Suprapubic skin (tissue), 4 donors: ENCODE measurements around the gene MREG. TPM values are rescaled to one million over a fixed set of nuclear protein-coding genes. Genes with fewer than 3 reads are reported as not detected.

ENCODE experiments used
- DNase-seq, 2 donors: peaks; one replicate each; pipeline ENCODE4 v3.0.0-alpha.2; 2019; ENCODE audit warnings: low spot score in 2 of 2
- H3K27ac ChIP-seq: fragments of 200-600 bp; sonication (generic); one replicate; pipeline ENCODE4 v1.5.1; 2019
- H3K27me3 ChIP-seq: fragments of 200-600 bp; sonication (generic); one replicate; pipeline ENCODE4 v1.5.1; 2019
- H3K36me3 ChIP-seq: fragments of 200-600 bp; sonication (generic); one replicate; pipeline ENCODE4 v1.5.1; 2019
- H3K4me1 ChIP-seq: fragments of 200-600 bp; sonication (generic); one replicate; pipeline ENCODE4 v1.5.1; 2019
- H3K4me3 ChIP-seq: fragments of 200-600 bp; sonication (generic); one replicate; pipeline ENCODE4 v1.5.1; 2019; ENCODE audit warnings: mild to moderate bottlenecking
- H3K9me3 ChIP-seq: fragments of 200-600 bp; sonication (generic); one replicate; pipeline ENCODE4 v1.5.1; 2019
- EP300 ChIP-seq: sonication (generic); formaldehyde crosslinking; IDR thresholded peaks from one replicate; pipeline ENCODE4 v1.6.1; 2017; ENCODE audit warnings: antibody characterized with exemption
- POLR2A ChIP-seq, 2 donors: fragments of 450-650 bp; IDR thresholded peaks; one replicate each; pipeline ENCODE4 v1.6.1; 2017; ENCODE audit warnings: antibody characterized with exemption in 2 of 2, mild to moderate bottlenecking in 2 of 2, moderate library complexity in 2 of 2
- POLR2AphosphoS5 ChIP-seq, 3 donors: sonication (generic); formaldehyde crosslinking; IDR thresholded peaks; one replicate each; pipeline ENCODE4 v1.6.1; 2017; ENCODE audit warnings: antibody characterized with exemption in 3 of 3
- WGBS: methylation state at CpG from one replicate; pipeline ENCODE4 v1.1.5; 2018; 5-methylcytosine and 5-hydroxymethylcytosine counted together
- total RNA-seq, 4 donors: library from RNA; depleted of rRNA; stranded (reverse); fragments of >200 nt; gene quantifications; one replicate each; pipeline ENCODE4 v1.1.0, GENCODE V29; 2016
- TF ChIP-seq, protein P1 (sequence below), 2 donors: fragments of 200-600 bp in 1 of 2; fragments of 450-650 bp in 1 of 2; sonication (generic) in 1 of 2; IDR thresholded peaks; one replicate each; pipeline ENCODE4 v1.5.1; 2016 to 2019; ENCODE audit warnings: antibody characterized with exemption in 2 of 2, mild to moderate bottlenecking in 1 of 2, moderate library complexity in 1 of 2

The MREG gene
- total RNA-seq, 4 donors from 2014 or later = 26.1 to 37.3 (median 29.7) TPM

DNA sequence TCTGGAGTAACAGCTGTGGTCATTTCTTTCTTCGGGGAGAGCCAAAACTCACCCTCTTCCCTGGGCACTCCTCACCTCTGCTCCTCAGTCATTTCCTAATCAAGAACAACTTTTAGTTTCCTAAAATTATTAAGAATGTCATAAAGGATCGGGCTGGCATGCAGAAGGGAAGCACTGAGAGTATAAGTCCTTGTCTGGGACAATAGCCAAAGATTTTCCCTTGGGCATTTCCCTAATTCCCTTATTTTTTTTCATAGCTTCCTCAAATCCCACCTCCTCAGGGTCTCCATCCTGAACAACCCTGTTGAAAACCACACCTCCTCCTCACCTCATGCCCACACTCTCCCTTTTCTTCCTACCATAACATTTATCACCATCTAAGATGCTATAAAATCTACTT is 115.0 kb downstream of the MREG start:
- no peak for DNase-seq
- Histone ChIP-seq H3K9me3 (no peaks in the 10 kb centered on the region), H3K4me1 (peaks cover 12% of the 10 kb centered on the region), H3K4me3 (no peak overlapping the region), H3K36me3 (no peaks in the 10 kb centered on the region), H3K27ac (no peak overlapping the region), H3K27me3 (no peaks in the 10 kb centered on the region)
- 79% methylated on average over 2 of the region's 2 CpGs for WGBS
- TF ChIP-seq EP300 = no peak
- TF ChIP-seq, protein P1, sequence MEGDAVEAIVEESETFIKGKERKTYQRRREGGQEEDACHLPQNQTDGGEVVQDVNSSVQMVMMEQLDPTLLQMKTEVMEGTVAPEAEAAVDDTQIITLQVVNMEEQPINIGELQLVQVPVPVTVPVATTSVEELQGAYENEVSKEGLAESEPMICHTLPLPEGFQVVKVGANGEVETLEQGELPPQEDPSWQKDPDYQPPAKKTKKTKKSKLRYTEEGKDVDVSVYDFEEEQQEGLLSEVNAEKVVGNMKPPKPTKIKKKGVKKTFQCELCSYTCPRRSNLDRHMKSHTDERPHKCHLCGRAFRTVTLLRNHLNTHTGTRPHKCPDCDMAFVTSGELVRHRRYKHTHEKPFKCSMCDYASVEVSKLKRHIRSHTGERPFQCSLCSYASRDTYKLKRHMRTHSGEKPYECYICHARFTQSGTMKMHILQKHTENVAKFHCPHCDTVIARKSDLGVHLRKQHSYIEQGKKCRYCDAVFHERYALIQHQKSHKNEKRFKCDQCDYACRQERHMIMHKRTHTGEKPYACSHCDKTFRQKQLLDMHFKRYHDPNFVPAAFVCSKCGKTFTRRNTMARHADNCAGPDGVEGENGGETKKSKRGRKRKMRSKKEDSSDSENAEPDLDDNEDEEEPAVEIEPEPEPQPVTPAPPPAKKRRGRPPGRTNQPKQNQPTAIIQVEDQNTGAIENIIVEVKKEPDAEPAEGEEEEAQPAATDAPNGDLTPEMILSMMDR (IDR thresholded peaks at IDR 0.05) = no peak

GRCh38 chr2:215896921-215897320 is 116.4 kb downstream of the MREG start:
- DNase-seq = no peak
- H3K27me3 ChIP-seq = no peaks in the 10 kb centered on the region
- 61% methylated on average over 4 of the region's 4 CpGs for WGBS

DNA sequence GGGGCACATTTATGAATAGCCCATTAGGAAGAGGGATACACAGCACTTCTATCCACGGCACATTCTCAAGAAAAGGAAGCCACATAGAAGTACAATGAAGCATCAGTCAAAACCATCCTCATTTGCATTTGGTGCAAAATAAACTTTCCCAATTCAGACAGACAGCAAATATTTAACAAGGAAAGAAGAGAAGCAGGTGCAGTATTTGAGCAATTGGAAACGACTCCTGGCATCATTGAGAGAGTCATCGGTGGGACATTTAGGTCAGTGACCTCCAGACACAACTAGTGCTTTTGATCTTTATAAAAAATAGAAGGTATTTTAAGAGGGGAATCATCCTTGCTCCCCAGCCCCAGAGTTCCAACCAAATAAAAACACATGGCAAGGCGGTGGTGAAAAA is 118.0 kb downstream of the MREG start:
- H3K36me3 ChIP-seq = no peaks in the 10 kb centered on the region
- no peaks in the 10 kb centered on the region for H3K9me3 ChIP-seq
- H3K4me3 ChIP-seq = no peak overlapping the region
- H3K27ac ChIP-seq = no peak overlapping the region
- 76% methylated on average over 4 of the region's 4 CpGs for WGBS
- TF ChIP-seq POLR2AphosphoS5 (IDR thresholded peaks at IDR 0.05) = no peak
- TF ChIP-seq POLR2A (IDR thresholded peaks at IDR 0.05) = no peak
- TF ChIP-seq, protein P1 (IDR thresholded peaks at IDR 0.05) = no peak
- no peak for TF ChIP-seq EP300
- peaks cover 7% of the 10 kb centered on the region for H3K4me1 ChIP-seq
- DNase-seq = no peak
- no peaks in the 10 kb centered on the region for H3K27me3 ChIP-seq

More at GRCh38 chr2:215896921-215897320, 116.4 kb downstream of the MREG start:
- Histone ChIP-seq H3K36me3 (no peaks in the 10 kb centered on the region), H3K27ac (no peak overlapping the region), H3K4me1 (peaks cover 12% of the 10 kb centered on the region), H3K4me3 (no peak overlapping the region), H3K9me3 (no peaks in the 10 kb centered on the region)
- TF ChIP-seq POLR2A (IDR thresholded peaks at IDR 0.05) = no peak
- no peak for TF ChIP-seq POLR2AphosphoS5 (IDR thresholded peaks at IDR 0.05)
- TF ChIP-seq, protein P1 (IDR thresholded peaks at IDR 0.05) = no peak
- no peak for TF ChIP-seq EP300

Other genes starting within 250 kb of the MREG start
- 10 to 100 TPM; 11.1 to 15.6 (median 11.9) TPM for gene PECR, start 68.3 kb upstream of the MREG start, total RNA-seq
- gene TMEM169, start 68.4 kb upstream of the MREG start, total RNA-seq = under 1 TPM in 3 of 4 donors, not detected in 1; 0.30 to 0.85 (median 0.72) TPM
- gene XRCC5, start 95.8 kb upstream of the MREG start, total RNA-seq = 100 to 1,000 TPM; 122 to 153 (median 136) TPM